Suppressor macrophage treated with lipopolysaccharide for 4 hours (primary cell): Measurements from ENCODE around the gene ALDH3A2.

Experiments
- DNase-seq: peaks from one replicate; pipeline ENCODE4 v3.0.0-alpha.2; 2020

The ALDH3A2 gene

GRCh38 chr17:19648475-19649273 is at the start of gene ALDH3A2:
Gene ALDH3A2 (plus strand): TSS chr17:19648751. CDS start chr17:19648972, 221 bp downstream.
- DNase-seq = peak; percentile 97

DNA sequence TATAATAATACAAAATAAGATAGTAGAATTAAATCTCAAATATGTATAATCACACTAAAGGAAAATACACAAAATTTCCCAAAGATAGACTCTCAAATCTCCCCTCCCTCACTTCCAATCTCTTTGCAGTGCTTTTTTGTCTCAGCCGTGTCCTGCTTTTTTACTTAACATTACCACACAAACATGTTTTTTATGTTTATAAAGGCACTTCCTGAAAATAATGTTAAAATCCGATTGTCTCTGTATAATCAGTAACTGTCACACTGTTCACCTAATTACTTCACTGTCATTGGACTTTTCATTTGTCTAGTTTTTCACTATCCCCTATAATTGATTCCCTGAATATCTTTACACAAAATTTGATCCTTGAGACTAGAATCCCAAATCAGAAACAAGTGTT is 38.2 kb upstream of the ALDH3A2 start:
- DNase-seq = peak; percentile 29

DNA sequence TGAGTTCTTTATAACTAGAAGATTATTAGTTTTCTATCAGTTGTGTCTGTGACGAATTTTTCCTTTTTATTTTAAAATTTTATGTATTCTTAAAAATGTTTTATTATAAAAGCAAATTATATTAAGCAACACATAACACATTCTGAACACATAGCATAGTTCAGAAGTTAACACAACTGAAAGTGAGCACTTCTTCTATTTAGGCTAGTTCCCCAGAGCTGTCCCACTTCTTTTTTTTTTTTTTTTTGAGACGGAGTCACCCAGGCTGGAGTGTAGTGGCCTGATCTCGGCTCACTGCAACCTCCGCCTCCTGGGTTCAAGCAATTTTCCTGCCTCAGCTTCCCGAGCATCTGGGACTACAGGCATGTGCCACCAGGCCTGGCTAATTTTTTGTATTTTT is 37.7 kb upstream of the ALDH3A2 start:
- DNase-seq = peak; percentile 70

GRCh38 chr17:19613979-19614378 is 34.6 kb upstream of the ALDH3A2 start:
- no peak for DNase-seq

GRCh38 chr17:19614900-19615299 is 33.7 kb upstream of the ALDH3A2 start:
- no peak for DNase-seq

- no peak for DNase-seq
These were observed 30.5 kb upstream of the ALDH3A2 start for GRCh38 chr17:19618015-19618414.

- DNase-seq = no peak
These were observed 28.7 kb upstream of the ALDH3A2 start for GRCh38 chr17:19619705-19620325.

DNA sequence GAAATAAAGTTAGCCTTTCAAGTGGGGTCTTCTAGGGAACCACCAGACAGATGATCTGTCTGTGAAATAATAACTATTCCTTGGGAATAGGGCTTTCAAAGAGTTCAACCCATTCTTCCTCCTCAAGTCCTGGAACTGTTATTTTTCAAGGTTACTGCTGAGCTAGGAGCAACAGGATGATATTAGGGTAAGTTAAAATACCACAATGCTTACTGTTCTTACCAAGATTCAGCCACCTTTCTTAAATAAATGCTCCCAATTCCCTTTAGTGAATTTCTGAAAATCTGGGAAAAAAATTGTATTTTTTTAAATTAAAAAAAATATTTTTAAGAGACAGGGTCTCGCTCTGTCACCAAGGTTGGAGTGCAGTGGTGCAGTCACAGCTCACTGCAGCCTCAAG is 26.9 kb upstream of the ALDH3A2 start:
- no peak for DNase-seq

- no peak for DNase-seq
These were observed 22.5 kb upstream of the ALDH3A2 start for GRCh38 chr17:19626079-19626478.

DNA sequence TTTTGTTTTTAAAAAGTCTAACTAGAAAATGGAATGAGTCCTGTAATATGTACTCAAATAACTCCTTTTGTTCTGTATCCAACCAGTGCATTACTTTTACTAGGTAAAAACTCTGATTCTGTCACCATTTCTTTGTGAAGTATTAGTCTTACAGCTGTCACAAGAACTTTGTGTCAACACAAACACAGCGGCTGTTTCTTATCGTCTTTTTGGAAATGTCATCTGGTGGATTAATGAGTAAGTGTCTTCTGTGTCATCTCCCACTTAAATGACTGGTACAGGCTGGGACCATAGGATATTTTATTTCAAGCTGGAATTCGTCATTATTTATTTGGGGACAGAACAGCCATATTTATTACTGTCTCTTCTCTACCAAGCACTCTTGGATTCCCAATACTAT is 19.1 kb upstream of the ALDH3A2 start:
- DNase-seq = no peak

- DNase-seq = no peak
These were observed 18.5 kb upstream of the ALDH3A2 start for GRCh38 chr17:19630035-19630434.

DNA sequence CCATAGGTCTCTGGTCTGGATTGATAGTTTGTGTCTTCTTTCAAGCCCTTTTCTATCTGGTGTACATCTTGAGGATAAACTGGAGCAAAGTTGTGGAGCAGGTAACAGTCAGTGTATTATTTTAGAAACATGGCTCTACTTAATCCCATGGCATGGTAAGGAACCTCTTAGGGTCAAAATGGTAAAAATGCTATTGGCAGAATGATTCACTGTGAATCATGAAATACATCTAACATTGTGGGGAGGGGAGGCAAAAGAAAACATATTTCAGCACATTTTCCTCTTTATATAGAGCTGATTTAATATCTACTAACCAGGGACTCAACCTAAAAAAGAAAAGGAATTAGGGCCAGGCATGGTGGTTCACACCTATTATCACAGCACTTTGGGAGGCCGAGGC is 17.9 kb upstream of the ALDH3A2 start:
- no peak for DNase-seq

DNA sequence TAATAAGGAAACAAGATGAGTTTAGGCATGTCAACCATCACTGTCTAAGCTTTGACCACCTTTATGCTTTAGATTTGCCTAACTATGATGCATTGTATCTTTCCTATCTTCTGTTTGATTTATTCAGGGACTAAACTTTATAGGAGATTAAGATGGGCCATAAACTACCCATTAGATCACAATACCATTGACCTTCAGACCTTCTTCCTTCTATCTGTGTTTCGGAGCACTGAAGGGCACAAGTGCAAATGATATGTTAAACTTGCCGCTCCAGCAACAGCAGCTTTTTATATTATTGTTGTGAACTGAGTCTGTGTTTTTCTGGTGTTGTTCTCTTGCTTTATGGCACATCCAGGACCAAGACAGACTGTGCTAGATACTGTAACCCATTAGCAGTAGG is 16.6 kb upstream of the ALDH3A2 start:
- no peak for DNase-seq

- peak; percentile 23 for DNase-seq
These were observed 6.7 kb upstream of the ALDH3A2 start for GRCh38 chr17:19641687-19642372.

DNA sequence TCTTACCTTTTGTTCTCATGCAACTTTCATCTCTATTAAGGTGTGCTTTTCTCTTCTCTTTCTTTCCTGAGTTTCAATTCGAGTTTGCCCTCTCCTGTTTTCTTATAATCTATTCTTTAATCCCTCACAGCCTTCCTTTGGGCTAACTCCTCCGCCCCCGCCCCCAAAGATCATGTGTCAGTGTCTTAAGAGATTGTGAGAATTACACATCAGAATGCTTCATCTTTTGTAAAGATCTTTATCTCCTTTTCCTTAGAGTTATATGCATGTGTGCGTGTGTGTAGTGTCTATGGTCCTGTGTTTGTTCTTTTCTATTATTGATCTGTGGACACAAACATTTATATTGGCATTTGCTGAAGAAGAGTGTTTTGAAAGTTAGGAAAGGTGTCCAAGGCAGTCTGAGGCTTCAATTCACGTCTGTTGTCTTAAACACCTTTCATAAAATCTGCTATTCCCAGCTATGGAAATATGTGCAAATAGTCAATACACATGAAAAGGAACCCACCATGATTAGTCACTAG is 6.1 kb upstream of the ALDH3A2 start:
- peak; percentile 23 for DNase-seq

GRCh38 chr17:19644493-19645210 is 3.9 kb upstream of the ALDH3A2 start:
- no peak for DNase-seq

DNA sequence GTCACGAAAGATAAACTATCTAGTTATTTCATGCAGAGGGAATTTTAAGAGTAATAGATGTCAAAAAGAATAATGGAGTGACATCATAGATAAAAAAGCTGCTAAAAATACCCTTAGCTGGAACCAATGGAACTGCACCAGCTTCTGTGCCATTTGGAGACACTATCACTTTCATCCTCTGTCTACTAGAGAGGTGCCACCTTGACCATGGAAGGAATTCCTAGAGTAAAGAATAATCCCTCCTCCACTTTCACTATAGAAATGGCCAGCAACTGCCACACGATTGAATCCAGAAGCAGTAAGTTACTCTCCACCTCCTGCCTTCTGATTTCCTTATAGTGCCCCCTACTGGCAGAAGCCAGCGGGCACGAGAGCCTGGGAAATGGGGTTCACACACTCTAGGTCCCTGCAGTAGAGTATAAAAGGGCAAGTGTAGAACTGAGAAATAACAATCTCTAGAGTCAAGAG is 2.8 kb upstream of the ALDH3A2 start:
- DNase-seq = peak; percentile 73

- peak; percentile 52 for DNase-seq
These were observed 1.5 kb upstream of the ALDH3A2 start for GRCh38 chr17:19646788-19647696.

GRCh38 chr17:19647697-19648474 is 665 bp upstream of the ALDH3A2 start:
- peak; percentile 90 for DNase-seq

GRCh38 chr17:19649274-19649541 is 657 bp downstream of the ALDH3A2 start:
- no peak for DNase-seq

- no peak for DNase-seq
These were observed 2.3 kb downstream of the ALDH3A2 start for GRCh38 chr17:19650826-19651225.
